GM21360 (cell line): ENCODE data around the gene DPP4.
"Not testable (repeated sequence)": the region's sequence is repeated elsewhere in the genome, so short reads cannot be mapped to it uniquely, and the experiment has no call there.

Experiments used
- ATAC-seq: cut with Tn5 transposase; IDR thresholded peaks from one replicate; pipeline ENCODE4 v1.9.1; 2021; ENCODE audit warnings: mild to moderate bottlenecking, moderate library complexity; ENCODE audit not compliant: unreplicated experiment

The DPP4 gene

DNA sequence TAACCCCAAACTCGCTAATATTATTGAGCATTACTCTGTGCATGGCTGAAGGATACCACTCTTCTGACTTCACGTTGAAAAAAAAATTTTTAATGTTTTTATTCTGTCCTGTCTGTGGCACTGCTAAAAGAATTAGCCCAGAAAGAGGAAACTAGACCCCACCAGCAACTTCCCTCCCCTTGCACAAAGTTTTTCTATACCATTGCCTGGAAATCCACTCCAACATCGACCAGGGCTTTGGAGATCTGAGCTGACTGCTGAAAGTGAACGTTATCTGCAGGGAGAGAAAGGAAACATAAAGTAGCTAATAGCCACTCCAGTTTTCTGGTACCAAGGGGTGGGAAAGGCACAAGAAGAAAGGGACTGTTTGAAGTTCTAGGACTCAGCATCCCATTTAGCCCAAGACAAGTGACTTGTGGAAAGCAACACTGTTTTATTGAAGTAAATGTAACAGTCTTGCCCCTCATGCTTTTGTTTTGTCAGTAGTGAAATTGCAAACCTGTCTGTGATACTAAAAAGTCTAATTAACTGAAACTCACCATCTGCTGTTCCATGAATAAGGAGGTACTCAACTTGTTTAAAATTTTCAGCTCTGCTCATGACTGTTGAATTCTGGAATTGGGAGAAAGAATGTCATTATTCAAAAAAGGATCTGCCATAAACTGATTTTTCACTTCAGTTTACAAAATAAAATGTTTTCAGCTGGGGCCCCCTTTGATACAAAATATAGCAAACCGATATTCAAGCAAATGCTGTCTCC, 79.1 kb downstream of the DPP4 start:
- no peak for ATAC-seq

DNA sequence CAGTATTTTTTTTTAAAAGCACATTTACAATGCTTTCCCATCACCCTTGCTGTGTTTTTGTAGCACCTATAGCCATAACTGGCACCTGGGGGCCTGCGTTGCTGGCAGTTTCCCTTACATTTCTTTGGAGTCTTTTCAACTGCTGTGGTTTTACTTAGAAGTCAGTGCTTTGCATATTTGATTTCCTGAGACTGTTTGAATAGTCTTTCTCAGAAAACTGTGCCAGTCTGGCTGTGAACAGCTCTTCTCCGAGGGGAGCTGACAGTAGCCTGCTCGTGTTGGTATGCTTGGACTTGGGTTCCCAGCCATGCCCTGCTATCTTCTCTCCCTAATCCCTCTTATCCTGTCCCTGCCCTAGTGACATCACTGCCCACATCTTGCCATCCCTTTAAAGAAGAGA, 81.5 kb downstream of the DPP4 start:
- ATAC-seq: no peak

DNA sequence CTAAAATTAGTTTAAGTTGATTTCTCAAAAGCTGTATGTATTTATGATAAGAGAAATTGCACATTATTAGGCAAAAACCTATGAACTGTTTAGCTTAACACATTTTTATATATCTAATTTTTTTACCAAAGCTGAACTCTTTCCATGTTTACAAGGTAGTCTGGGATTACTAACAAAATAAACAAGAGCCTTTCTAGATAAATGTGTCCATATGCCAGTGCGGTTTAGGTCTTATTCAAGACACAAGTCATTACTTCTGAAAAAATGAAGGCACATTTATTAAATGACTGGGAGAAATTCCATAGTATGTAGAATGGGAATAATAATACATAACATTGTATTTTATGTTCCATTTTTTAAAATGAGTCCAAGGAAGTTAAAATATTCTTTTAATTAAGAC, 82.0 kb downstream of the DPP4 start:
- ATAC-seq: no peak

DNA sequence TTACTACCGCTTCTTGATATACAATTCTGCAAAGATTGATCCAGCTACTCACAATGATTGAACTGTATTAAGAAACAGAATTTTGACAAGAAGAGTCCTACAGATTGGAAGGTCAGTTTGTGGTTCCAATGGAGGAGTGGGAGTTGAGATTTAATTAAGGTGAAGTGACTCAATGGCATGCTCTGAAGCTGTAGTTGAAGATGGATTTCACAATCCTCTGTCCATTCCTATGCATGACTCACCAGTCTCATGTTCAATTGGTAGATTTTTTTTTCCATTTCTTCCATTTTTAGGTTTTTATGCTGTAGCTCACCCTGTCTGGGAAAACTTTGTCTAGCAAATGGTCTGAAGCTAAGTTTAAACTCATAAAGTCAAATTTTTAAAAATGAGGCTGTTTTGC, 83.3 kb downstream of the DPP4 start:
- ATAC-seq: no peak

DNA sequence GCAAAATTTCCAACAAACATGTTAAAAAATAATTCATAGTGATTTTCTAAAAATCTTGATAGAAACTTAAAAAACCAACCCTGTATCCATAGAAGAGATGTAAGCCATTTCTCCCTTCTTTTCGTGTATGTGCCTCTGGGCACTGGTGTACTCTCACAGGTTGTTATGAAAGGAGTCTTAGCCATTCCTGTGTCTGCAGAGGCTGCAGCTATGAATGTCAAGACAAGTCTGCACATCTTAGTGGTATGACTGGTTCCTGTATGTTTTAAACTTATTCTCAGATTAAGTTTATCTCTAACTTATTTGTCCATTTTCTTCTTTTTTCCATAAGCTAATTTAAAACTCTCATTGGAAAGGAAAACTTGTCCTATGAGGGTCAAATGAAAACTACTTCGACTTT, 84.0 kb downstream of the DPP4 start:
- ATAC-seq: no peak

DNA sequence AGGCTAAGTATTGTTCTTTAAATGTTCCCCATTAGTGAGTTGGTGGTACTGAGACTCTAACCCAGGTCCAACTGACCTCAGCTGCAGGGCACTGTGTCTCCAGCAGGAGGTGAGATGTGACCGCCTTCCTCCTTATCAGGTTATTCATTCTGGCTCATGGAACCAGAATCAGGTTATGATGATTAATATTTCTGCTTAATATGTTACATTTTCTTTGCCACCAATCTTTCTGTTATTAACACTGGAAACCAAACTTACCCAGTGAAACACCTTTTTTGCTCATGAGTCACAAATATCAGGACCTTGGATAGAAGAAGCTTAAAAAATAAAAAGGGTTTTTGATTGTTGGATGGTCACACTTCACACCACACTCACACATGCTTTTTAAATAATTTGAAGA, 85.4 kb downstream of the DPP4 start:
- ATAC-seq: no peak

DNA sequence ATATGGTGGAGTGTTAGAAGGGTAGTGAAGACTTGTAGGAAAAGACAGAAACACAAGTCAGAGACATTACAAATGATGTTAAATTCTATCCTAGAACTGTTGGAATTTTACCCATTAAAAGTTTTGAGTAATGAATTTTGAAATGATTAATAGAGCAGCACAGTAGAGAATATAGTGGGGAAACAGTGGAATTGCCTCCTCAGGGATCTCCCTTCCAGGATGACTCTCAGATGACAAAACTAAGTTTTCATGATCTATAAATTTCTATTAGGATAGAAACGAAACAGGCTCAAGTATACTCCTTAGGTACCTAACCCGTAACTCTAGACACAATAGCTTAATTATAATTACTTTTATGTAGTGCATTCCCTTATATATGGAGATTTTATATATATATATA, 86.7 kb downstream of the DPP4 start:
- no peak for ATAC-seq

DNA sequence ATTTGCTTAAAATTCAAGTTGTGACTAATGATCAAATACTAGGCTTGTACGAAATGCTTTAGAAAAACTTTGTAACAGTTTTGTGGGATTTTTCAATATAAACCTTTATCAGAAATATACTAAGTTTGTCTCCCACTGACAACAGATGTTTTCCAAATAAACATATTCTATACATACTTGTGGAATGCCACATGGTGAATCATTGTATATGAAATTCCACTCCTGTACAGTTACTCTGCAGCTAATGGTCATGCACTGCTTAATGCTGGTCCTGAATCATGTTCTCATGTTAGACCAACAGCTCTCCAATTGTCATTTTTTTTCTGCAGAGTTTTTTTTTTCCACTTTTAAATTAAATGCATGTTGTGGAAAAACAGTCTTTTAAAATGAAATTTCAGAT, 90.1 kb downstream of the DPP4 start:
- ATAC-seq: no peak

DNA sequence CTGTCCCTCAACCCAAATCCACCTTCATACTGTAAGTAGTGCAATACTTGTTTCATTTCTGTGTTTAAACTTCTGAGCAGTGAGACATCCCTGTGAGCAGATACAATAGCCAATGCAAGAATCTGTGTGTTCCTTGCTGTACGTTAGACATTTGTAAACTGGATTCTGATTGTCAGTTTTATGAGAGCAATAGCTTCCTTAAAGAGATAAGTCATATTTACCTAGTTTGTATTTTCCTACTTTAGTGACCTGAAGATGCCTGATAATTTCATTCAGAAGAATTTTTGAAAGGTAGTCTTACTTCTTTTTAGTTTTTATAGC, 90.7 kb downstream of the DPP4 start:
- no peak for ATAC-seq

DNA sequence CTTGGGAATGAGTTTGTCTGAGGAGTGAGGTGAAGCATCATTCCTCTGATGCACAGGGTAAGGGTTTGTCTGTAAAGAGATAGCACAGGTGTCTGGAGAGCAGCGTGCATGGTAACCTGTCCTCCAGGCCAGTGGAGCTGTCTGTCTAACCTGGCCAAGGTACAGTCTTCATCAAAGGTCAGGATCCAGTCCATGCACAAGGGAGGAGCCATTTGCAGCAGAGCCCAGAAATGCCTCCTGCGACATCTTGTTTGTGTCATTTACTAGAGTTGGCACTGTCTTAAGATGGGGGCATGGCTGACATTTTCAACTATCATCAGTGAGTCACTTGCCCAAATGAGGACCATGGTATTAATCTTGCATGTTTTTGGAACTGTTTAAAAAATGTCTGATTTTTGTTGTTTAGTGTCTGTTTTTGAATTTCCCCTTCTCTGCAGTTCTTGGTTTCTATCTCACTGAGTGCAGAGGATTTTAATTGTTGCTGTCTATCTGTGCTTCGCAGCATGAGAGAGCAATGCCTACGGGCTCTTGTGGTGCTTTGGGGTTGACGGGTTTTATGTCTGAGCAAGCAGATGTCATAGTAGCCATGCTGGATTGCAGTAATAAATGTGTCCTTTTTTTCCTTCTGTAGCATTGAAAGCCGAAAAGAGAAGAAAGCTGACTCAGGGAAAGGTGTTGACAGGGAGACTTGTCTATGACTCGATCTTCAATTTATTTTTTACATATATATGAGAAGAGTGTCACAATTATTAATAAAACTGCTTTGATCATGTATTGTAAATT, 91.3 kb downstream of the DPP4 start:
- ATAC-seq: no peak

DNA sequence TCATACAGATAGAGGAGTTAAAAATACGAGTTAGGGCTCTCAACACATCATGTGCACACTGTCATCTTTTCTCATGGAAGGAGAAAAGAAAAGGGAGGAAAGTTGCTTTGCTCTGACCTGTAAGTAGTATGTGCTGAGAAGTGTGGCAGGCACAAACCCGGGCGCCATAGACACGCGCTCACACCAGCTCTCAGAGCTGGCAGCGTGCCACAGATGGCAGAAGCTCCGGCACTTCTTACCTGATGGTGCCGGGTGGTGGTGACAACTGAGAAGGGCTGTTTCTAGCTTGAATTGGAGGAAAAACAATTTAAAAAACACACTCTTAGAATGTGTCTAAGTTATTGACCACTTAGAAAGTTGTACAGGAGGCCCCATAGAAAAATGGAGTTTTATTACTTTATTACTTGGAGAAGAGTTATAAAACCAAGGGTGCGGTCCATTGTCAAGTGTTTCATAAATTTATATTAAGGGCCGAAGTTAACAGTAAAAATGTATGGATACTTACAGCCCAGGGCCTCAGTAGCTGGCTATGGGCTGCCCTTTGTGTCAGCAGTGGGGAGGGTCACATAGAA, 92.2 kb downstream of the DPP4 start:
- no peak for ATAC-seq

DNA sequence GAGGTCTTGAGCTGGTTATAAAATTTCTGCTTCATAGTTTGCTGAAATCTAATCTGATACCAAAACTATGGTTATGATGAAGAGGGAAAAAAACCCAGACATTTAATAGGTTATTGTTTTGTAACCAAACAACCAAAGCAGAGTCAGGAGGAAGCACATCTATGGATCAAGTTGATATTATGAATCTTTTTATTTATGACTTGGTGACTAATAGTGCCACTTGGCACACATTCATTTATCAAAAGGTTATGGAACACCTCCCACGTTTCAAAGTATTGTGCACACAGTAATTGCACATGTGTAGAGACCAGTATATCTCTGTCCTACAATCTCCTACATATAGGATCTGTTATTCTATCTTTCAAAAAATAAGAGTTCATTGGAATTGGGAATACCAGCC, 93.0 kb downstream of the DPP4 start:
- no peak for ATAC-seq

DNA sequence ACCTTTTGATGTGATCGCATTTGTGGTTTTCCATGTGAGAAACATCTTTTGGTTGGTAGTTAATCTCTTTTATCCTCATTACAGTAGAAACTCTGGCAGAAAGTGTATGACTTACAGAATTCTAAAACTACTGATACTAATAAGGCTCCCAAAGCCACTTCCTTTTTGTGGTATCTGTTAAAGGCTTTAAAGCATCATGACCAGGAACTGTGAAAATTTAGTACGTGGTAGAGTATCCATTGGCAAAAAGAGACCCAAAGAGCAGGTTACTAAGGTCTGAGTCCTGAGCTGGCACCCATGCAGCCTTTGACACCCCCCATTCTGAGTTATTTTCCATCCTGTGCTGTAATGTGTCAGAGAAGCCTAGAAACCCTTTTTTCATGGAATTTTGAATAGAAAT, 94.5 kb downstream of the DPP4 start:
- no peak for ATAC-seq

DNA sequence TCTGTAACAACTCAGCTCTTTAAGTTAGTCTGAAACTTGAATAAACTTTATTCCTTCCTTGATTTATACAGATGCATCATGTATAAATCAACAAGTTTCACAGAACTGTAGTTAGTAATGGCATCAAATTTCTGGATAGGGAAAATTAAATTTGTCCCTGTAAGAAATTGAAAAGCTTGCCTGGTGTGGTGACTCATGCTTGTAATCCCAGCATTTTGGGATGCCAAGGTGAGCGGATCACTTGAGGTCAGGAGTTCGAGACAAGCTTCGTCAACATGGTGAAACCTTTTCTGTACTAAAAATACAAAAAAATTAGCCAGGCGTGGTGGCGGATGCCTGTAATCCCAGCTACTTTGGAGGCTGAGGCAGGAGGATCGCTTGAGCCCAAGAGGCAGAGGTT, 96.1 kb downstream of the DPP4 start:
- ATAC-seq: not testable (repeated sequence)

DNA sequence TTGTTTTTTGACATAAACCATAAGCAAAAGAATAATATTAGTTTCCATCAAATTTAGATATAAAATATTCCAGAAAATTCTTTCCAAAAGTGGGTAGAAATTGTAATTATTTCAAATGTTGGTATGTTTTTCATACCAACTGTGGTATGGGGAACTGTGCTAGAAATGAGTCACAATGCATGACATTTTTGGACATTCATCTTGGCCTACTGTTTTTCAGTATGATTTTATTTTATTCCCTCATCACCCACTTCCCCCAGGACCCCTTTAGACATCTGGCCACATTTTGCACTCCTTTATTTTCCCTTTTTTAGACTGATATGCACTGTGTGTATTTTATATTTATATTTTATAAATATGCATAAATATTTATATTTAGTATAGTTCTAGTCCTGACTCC, 97.1 kb downstream of the DPP4 start:
- ATAC-seq: no peak

DNA sequence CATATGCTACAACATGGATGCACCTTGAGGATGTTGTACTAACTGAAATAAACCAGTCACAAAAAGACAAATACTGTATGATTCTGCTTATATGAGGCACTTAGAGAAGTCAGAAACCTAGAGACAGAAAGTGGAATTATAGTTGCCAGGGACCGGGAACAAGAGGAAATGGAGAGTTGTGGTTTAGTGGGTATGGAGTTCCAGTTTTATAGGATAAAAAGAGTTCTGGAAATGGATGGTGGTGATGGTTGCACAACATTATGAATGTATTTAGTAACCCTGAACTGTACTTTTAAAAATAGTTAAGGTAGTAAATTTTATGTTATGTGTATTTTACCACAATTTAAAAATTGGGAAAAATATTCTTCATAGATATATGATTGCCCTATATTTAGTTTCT, 97.7 kb downstream of the DPP4 start:
- ATAC-seq: no peak

DNA sequence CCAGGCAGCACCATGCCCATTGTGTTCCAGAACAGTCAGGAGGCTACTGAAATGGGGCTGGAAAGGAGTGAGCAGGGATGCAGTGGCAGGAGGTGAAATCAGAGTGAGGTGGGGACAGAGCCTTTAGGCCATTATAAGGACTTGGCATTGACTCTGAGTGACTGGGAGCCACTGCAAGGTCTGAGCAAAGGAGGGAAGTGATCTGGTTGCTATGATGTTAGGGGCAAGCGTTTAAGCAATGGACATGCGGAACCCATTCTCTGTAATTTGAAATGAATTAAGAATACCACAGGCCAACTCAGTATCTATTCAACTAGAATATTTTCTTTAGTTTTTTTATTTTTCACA, 98.2 kb downstream of the DPP4 start:
- ATAC-seq: no peak

DNA sequence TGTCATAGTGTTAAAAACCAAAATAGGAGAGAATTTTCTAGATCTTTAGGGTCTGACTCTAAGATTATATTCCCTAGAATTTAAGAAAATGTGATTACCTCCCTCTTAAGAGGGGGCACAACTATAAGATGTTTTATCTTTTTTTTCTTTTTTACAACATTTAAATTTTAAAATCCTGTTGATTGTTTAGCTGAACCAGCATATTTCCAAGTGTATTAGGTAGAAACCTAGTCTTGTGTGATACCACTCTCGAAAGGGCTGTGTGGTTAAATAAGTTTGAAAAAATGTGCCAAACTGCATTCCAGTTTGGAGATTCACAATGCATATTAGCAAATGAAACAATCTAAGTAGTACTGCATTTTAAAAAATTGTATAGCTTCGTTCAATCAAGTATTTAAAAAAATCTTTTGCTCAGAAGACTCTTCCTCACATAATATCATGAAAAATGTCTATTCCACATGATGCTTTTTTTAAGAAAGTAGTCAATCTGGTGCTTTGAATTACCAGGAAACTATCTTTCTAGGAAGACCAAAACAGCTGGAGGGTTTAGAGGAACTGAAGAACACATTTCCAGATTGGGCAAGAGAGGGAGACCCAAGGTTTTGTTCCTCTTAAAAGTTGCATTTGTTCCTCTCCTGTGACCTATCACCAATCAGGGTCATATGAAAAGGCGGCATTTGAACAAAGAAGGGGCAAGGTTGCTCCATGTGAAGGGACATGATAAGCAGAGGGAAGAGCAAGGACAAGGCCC, 98.8 kb downstream of the DPP4 start:
- ATAC-seq: no peak

DNA sequence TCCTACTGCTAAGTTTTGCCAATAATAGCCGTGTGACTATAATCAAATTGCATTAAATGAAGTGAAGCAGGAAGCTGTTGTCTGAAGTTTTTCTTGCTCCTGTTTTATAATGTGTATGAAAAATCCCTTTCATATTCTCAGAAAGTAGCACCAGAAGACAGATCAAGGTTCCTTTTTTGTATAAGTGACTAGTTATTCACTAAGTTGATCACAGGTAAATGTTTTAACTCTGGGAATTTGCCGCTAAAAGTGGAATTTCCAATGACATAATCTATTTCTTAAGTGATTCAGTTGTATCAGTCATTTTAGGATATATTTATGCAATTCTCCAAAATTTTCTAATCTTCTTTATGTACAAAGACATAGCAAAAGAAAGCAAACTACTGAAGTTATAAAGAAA, 99.6 kb downstream of the DPP4 start:
- no peak for ATAC-seq

DNA sequence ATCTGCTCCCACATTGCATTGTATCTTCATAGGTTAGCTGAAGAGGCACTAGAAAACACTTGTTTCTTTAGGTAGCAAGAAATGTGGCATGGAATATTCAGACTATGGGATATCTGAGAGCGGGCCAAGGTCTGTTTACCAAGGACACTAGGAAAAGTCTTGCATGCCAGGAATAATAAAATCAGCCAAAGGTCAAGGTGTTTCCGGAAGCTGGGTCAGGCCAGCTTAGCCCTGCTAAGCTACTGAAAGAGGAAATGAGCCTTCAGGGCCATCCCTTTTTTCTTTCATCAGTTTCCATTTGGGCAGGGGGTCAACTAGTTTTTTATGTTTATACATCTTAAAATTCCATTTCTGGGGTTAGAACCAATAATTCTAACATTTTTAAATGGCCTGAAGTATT, 101.1 kb downstream of the DPP4 start:
- ATAC-seq: no peak

DNA sequence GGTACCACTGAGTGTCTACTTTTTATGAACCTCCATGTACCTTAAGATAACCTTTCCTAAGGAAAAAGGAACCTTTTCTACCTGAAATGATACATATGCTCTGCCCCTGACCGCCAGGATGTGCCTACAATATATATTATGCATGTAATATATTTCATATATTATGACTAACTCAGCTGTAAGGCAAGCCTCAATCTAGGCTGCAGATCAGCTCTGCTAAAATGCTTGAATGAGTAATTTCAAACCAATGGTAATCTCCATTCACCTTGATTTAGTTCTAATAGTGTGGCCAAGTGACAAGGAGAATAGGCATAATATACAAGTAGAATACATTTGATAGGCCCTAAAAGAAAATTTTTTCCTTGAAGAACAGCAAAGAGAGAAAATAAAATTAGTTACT, 101.8 kb downstream of the DPP4 start:
- no peak for ATAC-seq

DNA sequence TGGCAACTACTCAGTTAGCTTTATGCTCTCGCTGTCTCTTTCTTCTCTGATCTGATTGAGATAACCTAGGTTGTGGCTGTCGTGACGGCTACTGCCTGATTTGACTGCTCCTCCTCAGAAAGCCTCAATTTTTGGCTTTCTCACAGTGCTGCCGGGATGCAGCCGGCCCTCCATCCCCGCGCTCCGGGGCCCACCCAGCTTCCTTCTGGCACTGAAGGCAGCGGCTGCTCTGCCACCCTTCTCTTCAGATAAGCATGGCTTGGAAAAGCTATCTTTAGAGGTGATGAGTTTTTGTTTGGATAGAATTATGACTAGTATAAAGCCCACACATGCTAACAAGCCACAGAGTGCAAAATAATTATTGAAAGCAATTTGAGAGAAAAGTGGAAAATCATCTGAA, 102.5 kb downstream of the DPP4 start:
- ATAC-seq: no peak
